ENCODE results near the gene ZNF831.

The ZNF831 gene

DNA sequence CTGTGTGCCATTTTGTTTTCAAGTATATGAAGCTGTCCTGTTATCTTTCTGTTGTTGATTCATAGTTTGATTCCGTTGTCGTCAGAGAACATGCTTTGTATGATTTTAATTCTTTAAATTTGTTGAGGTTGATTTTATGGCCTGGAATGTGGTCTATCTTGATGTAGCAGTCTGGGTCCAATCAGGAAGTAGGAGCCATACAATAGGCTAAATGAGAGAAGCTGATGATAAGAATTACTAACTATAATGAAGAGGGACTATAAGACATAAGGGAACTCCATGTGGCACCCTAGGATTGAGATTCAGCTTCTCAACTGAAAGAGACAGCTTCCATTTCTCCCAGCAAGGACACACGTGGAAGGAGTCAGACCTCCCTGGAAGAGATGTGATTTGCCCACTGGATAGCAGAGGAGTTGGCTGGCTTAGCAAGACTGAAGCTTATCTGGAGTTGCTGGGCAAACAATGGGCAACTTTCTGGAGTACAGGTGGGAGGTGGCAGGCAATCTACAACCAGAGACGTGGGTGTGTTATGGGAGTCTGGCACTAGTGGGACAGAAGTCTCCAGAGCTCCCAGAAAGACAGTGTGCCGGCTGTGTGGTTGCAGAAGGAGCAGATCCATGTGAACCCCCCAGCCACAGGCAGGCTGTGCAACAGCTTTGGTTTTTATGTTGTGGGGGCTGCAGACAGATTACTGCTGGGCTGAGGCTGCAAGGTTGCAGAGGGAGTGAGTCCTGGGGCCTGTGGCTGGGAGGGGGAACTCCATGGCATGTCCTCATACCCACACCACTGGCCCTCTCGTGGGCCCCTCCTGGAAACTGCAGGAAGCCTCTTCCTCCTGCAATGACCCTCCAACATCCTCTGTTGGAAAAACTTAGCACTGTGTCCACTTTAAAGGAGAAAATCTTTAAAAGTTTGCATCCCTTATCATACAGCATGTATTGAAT lies 7.1 kb downstream of the ZNF831 start:
- DNase-seq (ENCODE audit: low spot score) (no peak), ATAC-seq (ENCODE audit: low read depth) (peak; percentile 13; the same call in 1 of the 3 replicates)
- Histone ChIP-seq H3K9me3 (ENCODE audit: severe bottlenecking) (no peaks in the 10 kb centered on the region), H3K27ac (ENCODE audit: poor library complexity, severe bottlenecking) (no peak overlapping the region), H3K4me3 (ENCODE audit: severe bottlenecking) (no peak overlapping the region), H3K4me1 (ENCODE audit: insufficient read depth, poor library complexity, severe bottlenecking) (no peaks in the 10 kb centered on the region), H3K36me3 (ENCODE audit: low read depth) (no peaks in the 10 kb centered on the region), H3K27me3 (ENCODE audit: insufficient read depth, poor library complexity, severe bottlenecking) (peaks cover 90% of the 10 kb centered on the region)
- TF ChIP-seq, protein P1, sequence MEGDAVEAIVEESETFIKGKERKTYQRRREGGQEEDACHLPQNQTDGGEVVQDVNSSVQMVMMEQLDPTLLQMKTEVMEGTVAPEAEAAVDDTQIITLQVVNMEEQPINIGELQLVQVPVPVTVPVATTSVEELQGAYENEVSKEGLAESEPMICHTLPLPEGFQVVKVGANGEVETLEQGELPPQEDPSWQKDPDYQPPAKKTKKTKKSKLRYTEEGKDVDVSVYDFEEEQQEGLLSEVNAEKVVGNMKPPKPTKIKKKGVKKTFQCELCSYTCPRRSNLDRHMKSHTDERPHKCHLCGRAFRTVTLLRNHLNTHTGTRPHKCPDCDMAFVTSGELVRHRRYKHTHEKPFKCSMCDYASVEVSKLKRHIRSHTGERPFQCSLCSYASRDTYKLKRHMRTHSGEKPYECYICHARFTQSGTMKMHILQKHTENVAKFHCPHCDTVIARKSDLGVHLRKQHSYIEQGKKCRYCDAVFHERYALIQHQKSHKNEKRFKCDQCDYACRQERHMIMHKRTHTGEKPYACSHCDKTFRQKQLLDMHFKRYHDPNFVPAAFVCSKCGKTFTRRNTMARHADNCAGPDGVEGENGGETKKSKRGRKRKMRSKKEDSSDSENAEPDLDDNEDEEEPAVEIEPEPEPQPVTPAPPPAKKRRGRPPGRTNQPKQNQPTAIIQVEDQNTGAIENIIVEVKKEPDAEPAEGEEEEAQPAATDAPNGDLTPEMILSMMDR (IDR thresholded peaks at IDR 0.05; ENCODE audit: poor library complexity, severe bottlenecking), result no peak

DNA sequence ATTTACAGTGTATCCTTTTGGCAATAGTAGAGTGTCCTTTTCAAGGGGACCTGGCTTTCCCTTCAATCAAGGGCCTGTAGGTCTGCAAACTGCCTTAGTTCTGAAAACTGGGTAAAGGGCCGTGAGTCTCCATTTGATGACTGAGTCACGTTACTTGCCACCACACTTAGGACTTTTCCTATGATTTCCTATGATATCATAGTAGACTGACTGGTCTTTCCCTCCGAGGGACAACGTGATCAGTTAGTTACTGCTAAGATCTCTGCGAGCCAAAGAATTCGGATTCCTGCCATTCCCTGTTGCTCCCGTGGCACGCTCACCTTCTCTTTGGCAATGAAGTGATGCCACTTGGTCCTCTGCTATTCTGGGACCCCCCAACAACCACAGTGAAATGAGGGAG lies 8.4 kb downstream of the ZNF831 start:
- TF ChIP-seq, protein P1 (IDR thresholded peaks at IDR 0.05; ENCODE audit: poor library complexity, severe bottlenecking), result no peak
- ATAC-seq (ENCODE audit: low read depth) (no peak), DNase-seq (ENCODE audit: low spot score) (no peak)
- Histone ChIP-seq H3K27ac (ENCODE audit: poor library complexity, severe bottlenecking) (no peak overlapping the region), H3K27me3 (ENCODE audit: insufficient read depth, poor library complexity, severe bottlenecking) (peaks cover 90% of the 10 kb centered on the region), H3K4me3 (ENCODE audit: severe bottlenecking) (no peak overlapping the region), H3K36me3 (ENCODE audit: low read depth) (no peaks in the 10 kb centered on the region), H3K4me1 (ENCODE audit: insufficient read depth, poor library complexity, severe bottlenecking) (no peaks in the 10 kb centered on the region), H3K9me3 (ENCODE audit: severe bottlenecking) (no peaks in the 10 kb centered on the region)

DNA sequence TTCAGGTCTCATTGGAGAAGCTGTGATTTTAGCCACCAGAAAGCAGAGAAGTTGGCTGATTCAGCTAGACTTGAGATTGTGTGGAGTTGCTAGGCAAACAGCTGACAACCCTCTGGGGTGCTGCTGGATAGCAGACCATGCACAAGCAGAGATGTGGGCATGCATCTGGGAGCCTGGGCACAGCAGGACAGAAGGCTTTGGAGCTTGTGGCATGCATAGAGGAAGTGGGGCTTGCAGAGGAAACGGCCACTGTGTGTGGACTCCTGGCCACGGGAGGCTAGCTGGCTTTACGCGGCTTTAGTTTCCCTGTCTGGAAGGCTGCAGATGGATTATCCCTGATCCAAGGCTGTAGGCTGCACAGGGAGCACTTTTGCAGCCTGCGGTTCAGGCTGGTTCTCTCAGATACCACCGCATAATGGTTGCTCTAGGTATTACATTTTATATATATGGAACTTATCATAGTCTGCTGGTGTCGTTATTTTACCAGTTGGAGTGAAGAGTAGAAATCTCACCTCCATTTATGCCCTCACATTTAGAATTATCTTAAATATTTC lies 10.4 kb downstream of the ZNF831 start:
- DNase-seq (ENCODE audit: low spot score), result peak; percentile 69
- Histone ChIP-seq H3K27me3 (ENCODE audit: insufficient read depth, poor library complexity, severe bottlenecking) (peaks cover 87% of the 10 kb centered on the region), H3K4me3 (ENCODE audit: severe bottlenecking) (no peak overlapping the region), H3K9me3 (ENCODE audit: severe bottlenecking) (no peaks in the 10 kb centered on the region), H3K36me3 (ENCODE audit: low read depth) (no peaks in the 10 kb centered on the region), H3K4me1 (ENCODE audit: insufficient read depth, poor library complexity, severe bottlenecking) (no peaks in the 10 kb centered on the region), H3K27ac (ENCODE audit: poor library complexity, severe bottlenecking) (no peak overlapping the region)
- TF ChIP-seq, protein P1 (IDR thresholded peaks at IDR 0.05; ENCODE audit: poor library complexity, severe bottlenecking), result no peak
- no peak; the same call in 2 of the 3 replicates for ATAC-seq (ENCODE audit: low read depth)

DNA sequence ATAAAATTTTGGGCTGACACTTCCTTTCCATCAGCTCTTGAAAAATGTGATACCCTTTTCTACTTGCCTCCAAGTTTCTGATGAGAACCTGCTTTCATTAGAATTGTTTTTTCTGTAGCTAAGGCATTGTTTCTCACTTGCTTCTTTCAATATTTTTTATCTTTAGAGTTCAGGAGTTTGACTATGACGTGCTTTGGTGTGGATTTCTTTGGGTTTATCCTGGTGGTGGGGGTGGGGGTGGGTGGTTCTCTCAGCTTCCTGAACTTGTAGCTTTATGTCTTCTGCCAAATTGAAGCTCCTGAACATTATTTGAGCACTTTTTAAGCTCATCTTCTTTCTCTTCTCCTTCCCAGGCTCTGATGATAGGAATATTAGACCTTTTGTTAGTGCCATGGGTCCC lies 11.4 kb downstream of the ZNF831 start:
- ATAC-seq (ENCODE audit: low read depth) (no peak), DNase-seq (ENCODE audit: low spot score) (no peak)
- H3K27me3 ChIP-seq (ENCODE audit: insufficient read depth, poor library complexity, severe bottlenecking), result peaks cover 77% of the 10 kb centered on the region
- H3K36me3 ChIP-seq (ENCODE audit: low read depth), result no peaks in the 10 kb centered on the region
- no peaks in the 10 kb centered on the region for H3K9me3 ChIP-seq (ENCODE audit: severe bottlenecking)
- TF ChIP-seq, protein P1 (IDR thresholded peaks at IDR 0.05; ENCODE audit: poor library complexity, severe bottlenecking), result no peak
- no peak overlapping the region for H3K4me3 ChIP-seq (ENCODE audit: severe bottlenecking)
- H3K27ac ChIP-seq (ENCODE audit: poor library complexity, severe bottlenecking), result no peak overlapping the region
- H3K4me1 ChIP-seq (ENCODE audit: insufficient read depth, poor library complexity, severe bottlenecking), result no peaks in the 10 kb centered on the region
